HepG2 (cell line): ENCODE data around the gene LOXL3. TPM values are rescaled to one million over a fixed set of nuclear protein-coding genes. Genes with fewer than 3 reads are reported as not detected.

Experiments used
- ETV5 ChIP-seq: IDR thresholded peaks from 2 replicates; pipeline ENCODE4 v1.6.1; 2018; ENCODE audit warnings: missing biosample characterization, missing genetic modification reagents, inconsistent platforms, borderline replicate concordance
- MATR3 ChIP-seq: sonication (generic); formaldehyde crosslinking; IDR thresholded peaks from 2 replicates; pipeline ENCODE4 v1.4.0; 2020; ENCODE audit warnings: missing genetic modification reagents
- MEF2D ChIP-seq: sonication (generic); formaldehyde crosslinking; IDR thresholded peaks from 2 replicates; pipeline ENCODE4 v1.5.1; 2020; ENCODE audit warnings: mild to moderate bottlenecking, missing genetic modification reagents
- NFKB2 ChIP-seq: sonication (generic); formaldehyde crosslinking; IDR thresholded peaks from 2 replicates; pipeline ENCODE4 v1.4.0; 2020; ENCODE audit warnings: missing genetic modification reagents, borderline replicate concordance
- PLRG1 ChIP-seq: fragments of 450-650 bp; conservative IDR thresholded peaks from 2 replicates; pipeline ENCODE4 v1.6.1; 2016
- RBFOX2 ChIP-seq: fragments of 200-400 bp; formaldehyde crosslinking; IDR thresholded peaks from 2 replicates; pipeline ENCODE4 v1.6.1; 2017; ENCODE audit warnings: low read depth, mild to moderate bottlenecking, low read length
- RBM39 ChIP-seq: fragments of 200-400 bp; formaldehyde crosslinking; IDR thresholded peaks from one replicate; pipeline ENCODE4 v1.6.1; 2018; ENCODE audit warnings: antibody characterized with exemption, mild to moderate bottlenecking, low read depth, low read length; ENCODE audit not compliant: poor library complexity, severe bottlenecking
- RFX3 ChIP-seq: IDR thresholded peaks from 2 replicates; pipeline ENCODE4 v1.6.1; 2016; ENCODE audit warnings: missing biosample characterization, missing genetic modification reagents
- SAFB2 ChIP-seq: sonication (generic); formaldehyde crosslinking; IDR thresholded peaks from 2 replicates; pipeline ENCODE4 v1.5.1; 2020; ENCODE audit warnings: missing genetic modification reagents, low read depth, mild to moderate bottlenecking, borderline replicate concordance
- SNRNP70 ChIP-seq: fragments of 200-400 bp; formaldehyde crosslinking; IDR thresholded peaks from 2 replicates; pipeline ENCODE4 v1.6.1; 2017; ENCODE audit warnings: mild to moderate bottlenecking, low read depth, low read length, moderate library complexity
- SP2 ChIP-seq: sonication (generic); formaldehyde crosslinking; IDR thresholded peaks from 2 replicates; pipeline ENCODE4 v1.5.1; 2020; ENCODE audit warnings: mild to moderate bottlenecking, missing genetic modification reagents
- SP4 ChIP-seq: sonication (generic); formaldehyde crosslinking; IDR thresholded peaks from 2 replicates; pipeline ENCODE4 v1.8.1; 2023; ENCODE audit warnings: mild to moderate bottlenecking, missing genetic modification reagents
- TEAD3 ChIP-seq: optimal IDR thresholded peaks from 2 replicates; pipeline ENCODE3; 2016; ENCODE audit warnings: borderline replicate concordance
- TOE1 ChIP-seq: sonication (generic); formaldehyde crosslinking; IDR thresholded peaks from 2 replicates; pipeline ENCODE4 v1.4.0; 2020; ENCODE audit warnings: mild to moderate bottlenecking, missing genetic modification reagents
- ZNF136 ChIP-seq: sonication (generic); formaldehyde crosslinking; IDR thresholded peaks from 2 replicates; pipeline ENCODE4 v1.8.1; 2022; ENCODE audit warnings: low read depth, mild to moderate bottlenecking, moderate library complexity, missing genetic modification reagents
- ZNF160 ChIP-seq: sonication (generic); formaldehyde crosslinking; IDR thresholded peaks from 2 replicates; pipeline ENCODE4 v1.8.0; 2022; ENCODE audit warnings: mild to moderate bottlenecking, inconsistent platforms, missing genetic modification reagents
- ZNF333 ChIP-seq: sonication (generic); formaldehyde crosslinking; IDR thresholded peaks from 2 replicates; pipeline ENCODE4 v1.4.0; 2020; ENCODE audit warnings: mild to moderate bottlenecking, missing genetic modification reagents, borderline replicate concordance
- ZNF567 ChIP-seq: sonication (generic); formaldehyde crosslinking; IDR thresholded peaks from 2 replicates; pipeline ENCODE4 v1.8.1; 2023; ENCODE audit warnings: mild to moderate bottlenecking, missing genetic modification reagents, borderline replicate concordance
- ZNF570 ChIP-seq: sonication (generic); formaldehyde crosslinking; IDR thresholded peaks from 2 replicates; pipeline ENCODE4 v1.4.0; 2020; ENCODE audit warnings: mild to moderate bottlenecking, missing genetic modification reagents, borderline replicate concordance
- ZSCAN22 ChIP-seq: sonication (generic); formaldehyde crosslinking; IDR thresholded peaks from 2 replicates; pipeline ENCODE4 v1.4.0; 2020; ENCODE audit warnings: mild to moderate bottlenecking, missing genetic modification reagents
- polyA plus RNA-seq, 8 experiments: library from polyadenylated mRNA; depleted of rRNA in 3 of 8; stranded (reverse) in 7 of 8; unstranded in 1 of 8; fragments of >200 nt; fragmentation: Illumina TruSeq in 4 of 8; extraction: Trizol in 4 of 8; gene quantifications; 2 replicates each; pipeline versions ENCODE4 v1.2.1 to v1.2.3, GENCODE V29; 2011 to 2016; ENCODE audit warnings: low read depth in 4 of 8, missing spikeins in 1 of 8, mixed read lengths in 1 of 8; ENCODE audit not compliant: insufficient read depth in 1 of 8
- total RNA-seq, 5 experiments: library from RNA; depleted of rRNA; stranded (reverse); fragments of >200 nt; fragmentation: Illumina TruSeq; extraction: Trizol; gene quantifications; 2 replicates each; pipeline ENCODE4 v1.2.3, GENCODE V29; 2016; ENCODE audit warnings: low read depth in 1 of 5
- TF ChIP-seq, protein P1 (sequence below): sonication (generic); formaldehyde crosslinking; IDR thresholded peaks from 2 replicates; pipeline ENCODE4 v1.8.1; 2022; ENCODE audit warnings: mild to moderate bottlenecking, missing genetic modification reagents
- TF ChIP-seq, protein P2 (sequence below): sonication (generic); formaldehyde crosslinking; IDR thresholded peaks from 2 replicates; pipeline ENCODE4 v1.4.0; 2020; ENCODE audit warnings: low read depth, mild to moderate bottlenecking, missing genetic modification reagents
- TF ChIP-seq, protein P3 (sequence below): sonication (generic); formaldehyde crosslinking; IDR thresholded peaks from 2 replicates; pipeline ENCODE4 v1.5.1; 2020; ENCODE audit warnings: missing genetic modification reagents, mild to moderate bottlenecking, borderline replicate concordance
- TF ChIP-seq, protein P4 (sequence below): sonication (generic); formaldehyde crosslinking; IDR thresholded peaks from 2 replicates; pipeline ENCODE4 v1.8.0; 2022; ENCODE audit warnings: mild to moderate bottlenecking, missing genetic modification reagents, moderate library complexity

LOXL3 gene
- total and polyA plus RNA-seq, 2 of the 13 experiments (the other 11 are each of a cell fraction or from before 2014, with no cell fraction given), result 0.55 to 6.5 TPM

DNA sequence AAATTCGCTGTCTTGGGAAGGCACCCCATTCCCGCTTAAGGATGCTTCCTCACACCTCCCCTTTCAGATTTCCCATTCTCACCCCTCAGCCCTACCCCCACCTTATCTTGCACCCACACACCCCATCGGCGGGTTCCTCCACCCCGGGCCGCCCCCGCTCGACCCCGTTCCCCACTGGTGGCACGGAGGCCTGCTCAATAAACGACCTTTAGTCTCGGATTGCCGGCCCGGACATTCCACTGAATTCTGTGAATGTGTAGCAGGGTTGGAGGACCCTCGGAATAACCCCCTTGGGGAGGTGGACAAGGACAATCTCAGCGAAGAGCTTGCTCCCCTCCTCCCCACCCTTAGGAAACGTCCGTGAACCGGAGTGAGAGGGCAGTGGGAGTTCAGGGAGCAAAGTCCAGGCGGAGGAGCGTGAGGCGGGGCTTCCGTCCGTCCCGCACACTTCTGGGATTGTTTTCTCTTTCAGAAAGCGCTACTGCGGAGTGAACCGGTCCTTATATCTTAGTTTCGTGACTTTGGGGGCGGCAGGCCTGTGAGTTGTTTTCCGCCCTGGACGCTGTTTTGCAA is 51.5 kb downstream of the LOXL3 start (continued):
- TF ChIP-seq MEF2D (CRISPR knock-in tag) (peak; percentile 79), ETV5 (CRISPR knock-in tag) (peak; percentile 77; the same call in 1 of the 2 replicates), RBFOX2 (no peak), SP4 (CRISPR knock-in tag) (peak; percentile 57), ZNF567 (CRISPR knock-in tag) (peak; percentile 94; the same call in 1 of the 2 replicates), PLRG1 (no peak), ZNF136 (CRISPR knock-in tag) (no peak), SP2 (CRISPR knock-in tag) (no peak), ZSCAN22 (CRISPR knock-in tag) (no peak; the same call in 1 of the 2 replicates), NFKB2 (CRISPR knock-in tag) (no peak), ZNF333 (no peak), ZNF160 (CRISPR knock-in tag) (no peak), MATR3 (CRISPR knock-in tag) (no peak), ZNF570 (CRISPR knock-in tag) (0 out of 2 replicates have a peak, but pooled peaks have one; percentile 35), TEAD3 (CRISPR knock-in tag) (peak; percentile 74), SAFB2 (CRISPR knock-in tag) (no peak; the same call in 1 of the 2 replicates), SNRNP70 (no peak), RFX3 (no peak), RBM39 (peak; percentile 26), TOE1 (CRISPR knock-in tag) (peak; percentile 25; the same call in 1 of the 2 replicates)
- TF ChIP-seq, protein P1, sequence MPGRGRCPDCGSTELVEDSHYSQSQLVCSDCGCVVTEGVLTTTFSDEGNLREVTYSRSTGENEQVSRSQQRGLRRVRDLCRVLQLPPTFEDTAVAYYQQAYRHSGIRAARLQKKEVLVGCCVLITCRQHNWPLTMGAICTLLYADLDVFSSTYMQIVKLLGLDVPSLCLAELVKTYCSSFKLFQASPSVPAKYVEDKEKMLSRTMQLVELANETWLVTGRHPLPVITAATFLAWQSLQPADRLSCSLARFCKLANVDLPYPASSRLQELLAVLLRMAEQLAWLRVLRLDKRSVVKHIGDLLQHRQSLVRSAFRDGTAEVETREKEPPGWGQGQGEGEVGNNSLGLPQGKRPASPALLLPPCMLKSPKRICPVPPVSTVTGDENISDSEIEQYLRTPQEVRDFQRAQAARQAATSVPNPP (CRISPR knock-in tag), result no peak
- TF ChIP-seq, protein P2, sequence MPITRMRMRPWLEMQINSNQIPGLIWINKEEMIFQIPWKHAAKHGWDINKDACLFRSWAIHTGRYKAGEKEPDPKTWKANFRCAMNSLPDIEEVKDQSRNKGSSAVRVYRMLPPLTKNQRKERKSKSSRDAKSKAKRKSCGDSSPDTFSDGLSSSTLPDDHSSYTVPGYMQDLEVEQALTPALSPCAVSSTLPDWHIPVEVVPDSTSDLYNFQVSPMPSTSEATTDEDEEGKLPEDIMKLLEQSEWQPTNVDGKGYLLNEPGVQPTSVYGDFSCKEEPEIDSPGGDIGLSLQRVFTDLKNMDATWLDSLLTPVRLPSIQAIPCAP (CRISPR knock-in tag), result no peak
- TF ChIP-seq, protein P3, sequence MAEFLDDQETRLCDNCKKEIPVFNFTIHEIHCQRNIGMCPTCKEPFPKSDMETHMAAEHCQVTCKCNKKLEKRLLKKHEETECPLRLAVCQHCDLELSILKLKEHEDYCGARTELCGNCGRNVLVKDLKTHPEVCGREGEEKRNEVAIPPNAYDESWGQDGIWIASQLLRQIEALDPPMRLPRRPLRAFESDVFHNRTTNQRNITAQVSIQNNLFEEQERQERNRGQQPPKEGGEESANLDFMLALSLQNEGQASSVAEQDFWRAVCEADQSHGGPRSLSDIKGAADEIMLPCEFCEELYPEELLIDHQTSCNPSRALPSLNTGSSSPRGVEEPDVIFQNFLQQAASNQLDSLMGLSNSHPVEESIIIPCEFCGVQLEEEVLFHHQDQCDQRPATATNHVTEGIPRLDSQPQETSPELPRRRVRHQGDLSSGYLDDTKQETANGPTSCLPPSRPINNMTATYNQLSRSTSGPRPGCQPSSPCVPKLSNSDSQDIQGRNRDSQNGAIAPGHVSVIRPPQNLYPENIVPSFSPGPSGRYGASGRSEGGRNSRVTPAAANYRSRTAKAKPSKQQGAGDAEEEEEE (CRISPR knock-in tag), result peak; percentile 13; the same call in 1 of the 2 replicates
- TF ChIP-seq, protein P4, sequence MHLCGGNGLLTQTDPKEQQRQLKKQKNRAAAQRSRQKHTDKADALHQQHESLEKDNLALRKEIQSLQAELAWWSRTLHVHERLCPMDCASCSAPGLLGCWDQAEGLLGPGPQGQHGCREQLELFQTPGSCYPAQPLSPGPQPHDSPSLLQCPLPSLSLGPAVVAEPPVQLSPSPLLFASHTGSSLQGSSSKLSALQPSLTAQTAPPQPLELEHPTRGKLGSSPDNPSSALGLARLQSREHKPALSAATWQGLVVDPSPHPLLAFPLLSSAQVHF (CRISPR knock-in tag), result no peak; the same call in 1 of the 2 replicates
